CD14-positive monocyte (primary cell): ENCODE results near the gene MAD2L1. TPM values are rescaled to one million over a fixed set of nuclear protein-coding genes. Genes with fewer than 3 reads are reported as not detected.

Source experiments
- DNase-seq, 3 donors: peaks; one replicate each; pipeline ENCODE4 v3.0.0-alpha.2; 2011 to 2022
- H2AFZ ChIP-seq: 2 replicates; pipeline ENCODE4 v1.6.0; 2012; ENCODE audit warnings: mild to moderate bottlenecking, low read depth, low read length, inconsistent platforms; ENCODE audit not compliant: insufficient read depth, poor library complexity, severe bottlenecking
- H3K27ac ChIP-seq, 2 donors: 1 replicate in 1 of 2; 2 replicates in 1 of 2; pipeline ENCODE4 v1.5.1; 2012 to 2013; ENCODE audit warnings: low read length in 2 of 2, control low read depth in 1 of 2, inconsistent platforms in 1 of 2, low read depth in 1 of 2, mild to moderate bottlenecking in 1 of 2
- H3K27me3 ChIP-seq, 2 donors: one replicate each; pipeline versions ENCODE4 v1.6.0 to v1.6.1; 2011 to 2013; ENCODE audit warnings: low read length in 2 of 2; ENCODE audit not compliant: control insufficient read depth in 2 of 2, insufficient read depth in 2 of 2
- H3K36me3 ChIP-seq, 2 donors: replicated peaks in 1 of 2; 1 replicate in 1 of 2; 2 replicates in 1 of 2; pipeline versions ENCODE4 v1.5.1 to v1.6.1; 2012 to 2013; ENCODE audit warnings: low read length in 2 of 2, control low read depth in 1 of 2, inconsistent platforms in 1 of 2, mild to moderate bottlenecking in 1 of 2; ENCODE audit not compliant: insufficient read depth in 2 of 2, control insufficient read depth in 1 of 2
- H3K4me1 ChIP-seq, 2 donors: 1 replicate in 1 of 2; 2 replicates in 1 of 2; pipeline versions ENCODE4 v1.5.1 to v1.6.1; 2012 to 2013; ENCODE audit warnings: low read length in 2 of 2, control low read depth in 1 of 2, inconsistent platforms in 1 of 2, mild to moderate bottlenecking in 1 of 2, moderate library complexity in 1 of 2; ENCODE audit not compliant: insufficient read depth in 2 of 2, control insufficient read depth in 1 of 2
- H3K4me2 ChIP-seq: replicated peaks from 2 replicates; pipeline ENCODE3; 2012; ENCODE audit warnings: low read length, moderate library complexity, mild to moderate bottlenecking; ENCODE audit not compliant: poor library complexity, severe bottlenecking; ENCODE audit errors: extremely low read depth
- H3K4me3 ChIP-seq, 3 experiments: fragments of 200-600 bp in 1 of 3; sonication (generic) in 1 of 3; replicated peaks in 1 of 3; 1 replicate in 2 of 3; 2 replicates in 1 of 3; pipeline ENCODE4 v1.5.1; 2011 to 2013; ENCODE audit warnings: low read length in 3 of 3, mild to moderate bottlenecking in 3 of 3, control low read depth in 2 of 3, low read depth in 2 of 3, inconsistent platforms in 1 of 3, moderate library complexity in 1 of 3
- H3K79me2 ChIP-seq: 2 replicates; pipeline ENCODE4 v1.6.0; 2012; ENCODE audit warnings: mild to moderate bottlenecking, control low read depth, inconsistent platforms, low read length, moderate library complexity; ENCODE audit not compliant: insufficient read depth
- H3K9ac ChIP-seq: 2 replicates; pipeline ENCODE4 v1.6.0; 2017; ENCODE audit warnings: low read length, mild to moderate bottlenecking; ENCODE audit not compliant: insufficient read depth, poor library complexity, severe bottlenecking
- H3K9me3 ChIP-seq, 2 donors: replicated peaks in 1 of 2; 1 replicate in 1 of 2; 2 replicates in 1 of 2; pipeline versions ENCODE4 v1.5.1 to v1.6.1; 2012 to 2013; ENCODE audit warnings: low read length in 2 of 2, control low read depth in 1 of 2; ENCODE audit not compliant: control insufficient read depth in 1 of 2, insufficient read depth in 1 of 2
- H4K20me1 ChIP-seq: 2 replicates; pipeline ENCODE4 v1.6.0; 2012; ENCODE audit warnings: mild to moderate bottlenecking, low read length, control low read depth, moderate library complexity; ENCODE audit not compliant: insufficient read depth
- H3K27ac Mint-ChIP-seq, 7 donors: one replicate each; pipeline ENCODE4 v1.8.0; 2020; ENCODE audit warnings: mild to moderate bottlenecking in 7 of 7, mixed read lengths in 7 of 7, moderate library complexity in 6 of 7, inconsistent platforms in 2 of 7
- H3K27me3 Mint-ChIP-seq, 3 donors: one replicate each; pipeline ENCODE4 v1.8.0; 2021 to 2022; ENCODE audit warnings: low read depth in 3 of 3, mild to moderate bottlenecking in 3 of 3, mixed read lengths in 3 of 3, moderate library complexity in 3 of 3, inconsistent platforms in 1 of 3
- H3K36me3 Mint-ChIP-seq, 2 donors: one replicate each; pipeline ENCODE4 v1.8.0; 2020; ENCODE audit warnings: mixed read lengths in 2 of 2, inconsistent platforms in 1 of 2, mild to moderate bottlenecking in 1 of 2
- H3K4me1 Mint-ChIP-seq: one replicate; pipeline ENCODE4 v1.8.0; 2020; ENCODE audit warnings: mild to moderate bottlenecking, mixed read lengths
- H3K4me3 Mint-ChIP-seq, 2 donors: one replicate each; pipeline ENCODE4 v1.8.0; 2020; ENCODE audit warnings: mild to moderate bottlenecking in 2 of 2, mixed read lengths in 2 of 2, moderate library complexity in 1 of 2
- H3K9me3 Mint-ChIP-seq, 7 donors: one replicate each; pipeline ENCODE4 v1.8.0; 2020 to 2022; ENCODE audit warnings: mixed read lengths in 7 of 7, mild to moderate bottlenecking in 6 of 7, moderate library complexity in 6 of 7, inconsistent platforms in 2 of 7
- intact Hi-C, 2 donors: fragments of 100-400 bp; cut with micrococcal nuclease; formaldehyde crosslinking; loops; one replicate each; pipeline versions ENCODE4 v1.15.0 to v1.15.1; 2023
- polyA plus RNA-seq, 3 donors: library from polyadenylated mRNA; depleted of rRNA in 1 of 3; unstranded in 2 of 3; stranded (reverse) in 1 of 3; fragments of 300-500 nt in 2 of 3; fragments of >200 nt in 1 of 3; fragmentation: Illumina TruSeq in 2 of 3; gene quantifications; 1 replicate in 2 of 3; 2 replicates in 1 of 3; pipeline ENCODE4 v1.2.3, GENCODE V29; 2012 to 2021
- TF ChIP-seq, protein P1 (sequence below): fragments of 200-600 bp; IDR thresholded peaks from one replicate; pipeline ENCODE4 v1.8.0; 2022; ENCODE audit warnings: antibody characterized with exemption, mild to moderate bottlenecking

MAD2L1 gene
- polyA plus RNA-seq, 3 donors = 0.16 to 0.82 (median 0.67) TPM

- peaks cover 20% of the 10 kb centered on the region for H3K4me1 Mint-ChIP-seq
- Histone ChIP-seq H3K36me3 (peaks cover 3 to 48% of the 10 kb centered on the region in 2 donors), H3K27me3 (no peaks in the 10 kb centered on the region), H3K4me3 (no peak overlapping the region), H4K20me1 (no peaks in the 10 kb centered on the region), H3K9me3 (no peaks in the 10 kb centered on the region), H3K9ac (no peak overlapping the region), H3K79me2 (peaks cover 13% of the 10 kb centered on the region), H2AFZ (no peak overlapping the region), H3K4me1 (peaks cover 18 to 20% of the 10 kb centered on the region in 2 donors), H3K4me2 (no peak overlapping the region), H3K27ac (peak overlapping the region in 1 of 2 donors; percentile 23)
- H3K4me3 Mint-ChIP-seq = no peak overlapping the region
- H3K27me3 Mint-ChIP-seq = peaks cover 0 to 2% (median 0%) of the 10 kb centered on the region in 3 donors
- no peak for DNase-seq
- intact Hi-C loops = no loop called here
- peaks cover 9 to 23% of the 10 kb centered on the region in 2 donors for H3K36me3 Mint-ChIP-seq
- no peak overlapping the region for H3K27ac Mint-ChIP-seq
- TF ChIP-seq, protein P1, sequence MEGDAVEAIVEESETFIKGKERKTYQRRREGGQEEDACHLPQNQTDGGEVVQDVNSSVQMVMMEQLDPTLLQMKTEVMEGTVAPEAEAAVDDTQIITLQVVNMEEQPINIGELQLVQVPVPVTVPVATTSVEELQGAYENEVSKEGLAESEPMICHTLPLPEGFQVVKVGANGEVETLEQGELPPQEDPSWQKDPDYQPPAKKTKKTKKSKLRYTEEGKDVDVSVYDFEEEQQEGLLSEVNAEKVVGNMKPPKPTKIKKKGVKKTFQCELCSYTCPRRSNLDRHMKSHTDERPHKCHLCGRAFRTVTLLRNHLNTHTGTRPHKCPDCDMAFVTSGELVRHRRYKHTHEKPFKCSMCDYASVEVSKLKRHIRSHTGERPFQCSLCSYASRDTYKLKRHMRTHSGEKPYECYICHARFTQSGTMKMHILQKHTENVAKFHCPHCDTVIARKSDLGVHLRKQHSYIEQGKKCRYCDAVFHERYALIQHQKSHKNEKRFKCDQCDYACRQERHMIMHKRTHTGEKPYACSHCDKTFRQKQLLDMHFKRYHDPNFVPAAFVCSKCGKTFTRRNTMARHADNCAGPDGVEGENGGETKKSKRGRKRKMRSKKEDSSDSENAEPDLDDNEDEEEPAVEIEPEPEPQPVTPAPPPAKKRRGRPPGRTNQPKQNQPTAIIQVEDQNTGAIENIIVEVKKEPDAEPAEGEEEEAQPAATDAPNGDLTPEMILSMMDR = no peak
- H3K9me3 Mint-ChIP-seq = no peaks in the 10 kb centered on the region
These were observed 9.2 kb downstream of the MAD2L1 start for GRCh38 chr4:120057416-120057815.

GRCh38 chr4:120056246-120056645 is 10.4 kb downstream of the MAD2L1 start:
- H3K36me3 ChIP-seq = peaks cover 3 to 41% of the 10 kb centered on the region in 2 donors
- no peaks in the 10 kb centered on the region for H3K9me3 ChIP-seq
- no peaks in the 10 kb centered on the region for H4K20me1 ChIP-seq
- peaks cover 9 to 18% of the 10 kb centered on the region in 2 donors for H3K36me3 Mint-ChIP-seq
- peaks cover 18 to 20% of the 10 kb centered on the region in 2 donors for H3K4me1 ChIP-seq
- no peak overlapping the region for H3K27ac Mint-ChIP-seq
- no peaks in the 10 kb centered on the region for H3K27me3 ChIP-seq
- TF ChIP-seq, protein P1 = peak; percentile 37
- H3K9me3 Mint-ChIP-seq = no peaks in the 10 kb centered on the region
- H3K4me1 Mint-ChIP-seq = peaks cover 19% of the 10 kb centered on the region
- no peak overlapping the region for H3K9ac ChIP-seq
- no peak for DNase-seq
- peaks cover 0 to 2% (median 0%) of the 10 kb centered on the region in 3 donors for H3K27me3 Mint-ChIP-seq
- no peak overlapping the region for H3K27ac ChIP-seq
- no peak overlapping the region for H3K4me2 ChIP-seq
- peaks cover 8% of the 10 kb centered on the region for H3K79me2 ChIP-seq
- intact Hi-C loops = no loop called here
- no peak overlapping the region for H3K4me3 ChIP-seq
- H2AFZ ChIP-seq = no peak overlapping the region
- H3K4me3 Mint-ChIP-seq = no peak overlapping the region
